GM21825 (cell line): ENCODE data around the gene PHF19.

Source experiments
- ATAC-seq: cut with Tn5 transposase; IDR thresholded peaks from one replicate; pipeline ENCODE4 v1.9.1; 2021; ENCODE audit warnings: mild to moderate bottlenecking, moderate library complexity; ENCODE audit not compliant: unreplicated experiment

PHF19 gene

DNA sequence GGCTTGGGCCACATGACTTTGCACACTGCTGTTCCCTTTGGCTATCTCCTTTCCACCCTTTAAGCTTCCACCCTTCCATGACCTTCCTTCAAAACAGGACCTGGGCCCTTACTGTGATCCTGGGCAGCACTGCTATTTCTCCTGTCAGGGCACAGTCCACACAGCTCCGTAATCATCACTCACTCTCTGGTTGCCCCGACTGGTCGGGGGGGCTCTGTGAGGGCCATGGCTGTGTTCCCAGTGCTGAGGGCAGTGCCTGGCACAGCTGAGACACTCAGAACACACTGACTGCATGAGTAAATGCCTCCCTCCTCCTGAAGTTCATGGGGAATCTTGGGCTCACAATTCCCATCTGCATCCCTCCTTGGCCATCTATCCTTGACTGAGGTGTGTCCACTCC, 37.4 kb upstream of the PHF19 start:
- no peak for ATAC-seq

DNA sequence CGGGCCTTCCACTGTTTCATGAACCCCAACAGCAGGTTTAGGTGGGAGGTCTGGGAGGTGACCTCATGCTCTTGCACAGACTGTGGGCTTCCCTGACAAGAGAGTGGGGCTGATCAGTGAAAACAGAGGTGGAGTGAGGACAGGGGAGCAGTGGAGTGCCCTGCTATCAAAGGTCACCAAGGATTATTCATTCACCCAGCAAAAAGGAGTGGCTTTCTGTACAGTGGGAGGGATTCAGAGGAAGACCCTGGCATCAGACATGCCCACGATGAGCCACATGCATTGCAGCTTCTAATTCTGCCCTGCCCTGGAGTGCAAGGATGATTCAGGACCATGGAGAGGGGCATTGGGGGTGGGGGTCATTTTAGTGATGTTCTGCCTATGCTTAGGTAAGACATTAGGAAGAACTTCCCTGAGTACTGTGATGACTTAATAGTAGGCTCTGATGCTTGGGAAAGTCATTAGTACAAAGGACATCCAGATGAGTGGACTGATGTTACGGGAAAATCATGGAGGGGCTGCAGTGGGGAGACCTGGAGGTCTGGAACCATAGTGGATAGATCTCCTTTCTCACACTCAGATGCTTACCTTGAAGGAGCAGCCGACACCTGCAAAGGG, 36.8 kb upstream of the PHF19 start:
- no peak for ATAC-seq

DNA sequence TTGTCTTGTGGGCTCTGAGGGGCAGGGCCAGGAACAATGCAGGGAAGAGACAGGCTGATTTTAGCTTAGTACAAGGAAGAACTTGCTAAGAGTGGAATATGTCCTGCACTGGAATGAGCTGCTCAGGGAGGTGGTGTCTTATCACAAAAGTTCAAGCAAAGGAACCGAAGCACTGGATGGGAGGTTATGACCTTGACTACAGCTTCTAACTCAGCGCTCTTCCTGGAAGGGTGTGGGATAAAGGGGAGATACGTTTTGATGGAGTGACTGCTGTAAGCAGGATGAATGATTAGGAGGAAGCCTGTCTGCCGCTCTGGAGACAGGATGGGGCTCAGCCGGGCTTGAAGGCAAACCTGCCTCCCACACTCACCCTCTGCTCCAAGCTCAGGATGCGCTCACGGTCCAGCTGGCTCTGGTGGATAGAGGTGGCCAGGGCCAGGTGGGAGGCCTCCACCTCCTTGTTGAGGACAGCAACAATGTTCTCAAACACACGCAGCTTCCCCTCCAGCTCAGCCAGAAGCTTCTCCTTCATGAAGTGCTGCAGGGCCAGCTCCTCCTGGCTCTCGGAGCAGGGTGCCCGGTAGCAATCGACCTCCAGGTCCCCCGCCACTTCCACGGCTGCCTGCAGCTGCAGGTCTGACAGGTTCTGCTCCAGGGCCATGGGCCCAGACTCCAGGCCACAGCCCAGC, 36.1 kb upstream of the PHF19 start:
- ATAC-seq, result no peak

DNA sequence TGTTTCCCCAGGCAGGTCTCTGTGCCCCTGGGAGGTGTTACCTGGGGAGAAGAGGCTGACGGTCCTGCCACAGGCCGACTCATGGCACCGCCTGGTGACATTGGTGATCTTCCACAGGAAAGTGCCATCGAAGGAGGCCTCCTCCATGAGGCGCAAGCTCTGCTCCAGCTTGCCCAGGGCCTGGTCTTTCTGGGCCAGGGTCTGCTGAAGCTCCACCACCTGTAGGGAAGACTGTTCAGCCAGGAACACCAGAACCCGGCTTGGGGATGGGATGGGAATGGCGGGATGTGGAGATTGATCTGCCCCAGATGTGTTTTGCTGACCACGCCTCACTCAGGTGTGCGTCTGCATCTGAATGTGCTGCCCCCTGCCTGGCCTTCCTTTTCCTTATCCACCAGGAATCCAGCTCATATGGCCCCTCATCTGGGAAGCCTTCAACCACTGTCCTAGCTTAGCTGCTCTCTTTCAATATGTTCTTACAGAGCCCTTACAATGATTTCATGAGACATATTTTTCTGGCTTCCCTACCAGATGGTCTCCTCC, 34.4 kb upstream of the PHF19 start:
- no peak for ATAC-seq

DNA sequence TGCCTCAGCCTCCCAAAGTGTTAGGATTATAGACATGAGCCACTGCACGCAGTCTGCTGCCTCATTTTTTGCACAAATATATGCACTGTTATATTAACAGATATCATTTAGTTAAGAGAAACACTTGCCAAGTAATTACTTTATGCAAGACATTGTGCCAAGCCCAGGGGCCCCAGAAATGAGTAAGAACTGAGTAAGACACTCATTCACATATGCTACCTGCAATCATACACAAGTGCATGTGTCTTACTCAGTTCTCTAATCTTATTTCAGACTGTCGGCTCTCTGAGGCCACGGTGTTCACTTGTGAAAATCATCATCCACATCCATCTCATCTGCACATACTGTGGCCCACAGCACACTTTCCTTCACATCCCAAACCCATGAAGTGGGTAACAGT, 33.7 kb upstream of the PHF19 start:
- no peak for ATAC-seq

DNA sequence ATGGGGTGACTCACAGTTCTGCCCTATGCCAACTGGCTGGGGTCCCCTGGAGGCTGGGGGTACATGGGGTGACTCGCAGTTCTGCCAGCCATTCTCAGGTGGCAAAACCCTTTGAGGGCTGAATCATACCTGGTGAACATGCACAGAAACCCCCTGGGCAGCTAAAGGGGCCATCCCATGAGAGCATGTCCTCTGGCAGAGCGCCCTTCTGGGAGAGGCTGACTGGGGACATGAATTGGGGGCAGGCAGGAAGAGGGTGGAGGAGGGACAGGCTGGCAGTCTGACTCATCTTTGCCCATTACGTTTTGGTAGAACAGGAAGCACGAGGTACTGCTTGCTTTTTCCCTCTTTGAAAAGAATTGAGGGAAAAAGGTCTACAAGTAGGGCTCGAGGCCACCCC, 32.9 kb upstream of the PHF19 start:
- no peak for ATAC-seq

DNA sequence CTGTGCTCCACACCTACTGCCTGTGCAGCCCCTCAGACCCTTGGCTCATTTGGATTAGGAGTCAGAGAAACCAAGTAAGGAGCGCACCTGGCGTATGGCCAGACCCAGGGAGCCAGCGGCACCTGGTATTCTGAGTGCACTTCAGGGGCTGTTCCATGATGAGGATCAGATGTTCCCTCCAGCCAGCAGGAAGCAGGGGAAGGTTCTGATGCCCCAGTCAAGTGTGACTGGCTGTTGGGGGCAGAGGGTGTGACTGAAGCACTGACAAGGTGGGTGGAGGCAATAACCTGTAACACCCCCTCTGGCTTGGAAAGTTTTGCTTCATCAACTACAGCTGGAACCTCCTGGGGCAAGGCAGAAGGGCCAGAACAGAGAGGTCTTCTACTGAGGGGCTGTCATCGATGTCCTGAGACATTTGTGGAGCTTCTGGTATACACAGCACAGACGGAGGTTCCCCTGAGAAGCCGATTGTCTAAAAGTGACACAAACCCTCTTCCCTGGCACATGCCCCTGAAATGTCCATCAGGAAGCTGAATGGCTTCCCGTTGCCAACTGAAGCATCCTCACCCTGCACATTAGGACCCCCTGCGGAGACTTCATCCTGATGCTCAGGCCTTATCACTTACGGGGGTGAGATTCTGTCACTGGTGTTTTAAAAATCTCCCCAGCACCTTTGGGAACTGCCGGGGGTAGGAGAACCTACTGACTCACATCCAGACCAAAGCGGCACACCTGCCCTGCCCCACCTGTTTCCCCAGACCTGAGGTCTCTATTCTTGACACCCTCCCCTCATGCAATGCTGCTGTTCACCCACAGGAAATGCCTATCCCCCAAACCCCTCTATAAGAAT, 28.6 kb upstream of the PHF19 start:
- no peak for ATAC-seq

DNA sequence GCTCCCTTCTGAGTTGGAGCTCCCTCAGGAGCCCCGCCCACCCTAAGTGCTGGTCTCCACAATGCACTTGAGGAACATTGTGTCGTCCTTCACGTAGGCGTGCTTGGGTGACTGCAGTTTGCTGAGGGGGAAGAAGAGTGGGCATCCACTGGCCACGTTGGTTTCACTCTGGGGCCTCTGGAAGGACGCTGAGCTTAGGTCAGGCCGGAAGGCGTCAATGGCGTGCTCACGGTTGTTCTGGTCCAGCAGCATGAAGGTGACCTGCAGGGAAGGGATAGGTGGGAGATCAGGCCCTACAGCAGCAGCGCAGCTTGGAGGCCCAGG, 28.0 kb upstream of the PHF19 start:
- no peak for ATAC-seq

DNA sequence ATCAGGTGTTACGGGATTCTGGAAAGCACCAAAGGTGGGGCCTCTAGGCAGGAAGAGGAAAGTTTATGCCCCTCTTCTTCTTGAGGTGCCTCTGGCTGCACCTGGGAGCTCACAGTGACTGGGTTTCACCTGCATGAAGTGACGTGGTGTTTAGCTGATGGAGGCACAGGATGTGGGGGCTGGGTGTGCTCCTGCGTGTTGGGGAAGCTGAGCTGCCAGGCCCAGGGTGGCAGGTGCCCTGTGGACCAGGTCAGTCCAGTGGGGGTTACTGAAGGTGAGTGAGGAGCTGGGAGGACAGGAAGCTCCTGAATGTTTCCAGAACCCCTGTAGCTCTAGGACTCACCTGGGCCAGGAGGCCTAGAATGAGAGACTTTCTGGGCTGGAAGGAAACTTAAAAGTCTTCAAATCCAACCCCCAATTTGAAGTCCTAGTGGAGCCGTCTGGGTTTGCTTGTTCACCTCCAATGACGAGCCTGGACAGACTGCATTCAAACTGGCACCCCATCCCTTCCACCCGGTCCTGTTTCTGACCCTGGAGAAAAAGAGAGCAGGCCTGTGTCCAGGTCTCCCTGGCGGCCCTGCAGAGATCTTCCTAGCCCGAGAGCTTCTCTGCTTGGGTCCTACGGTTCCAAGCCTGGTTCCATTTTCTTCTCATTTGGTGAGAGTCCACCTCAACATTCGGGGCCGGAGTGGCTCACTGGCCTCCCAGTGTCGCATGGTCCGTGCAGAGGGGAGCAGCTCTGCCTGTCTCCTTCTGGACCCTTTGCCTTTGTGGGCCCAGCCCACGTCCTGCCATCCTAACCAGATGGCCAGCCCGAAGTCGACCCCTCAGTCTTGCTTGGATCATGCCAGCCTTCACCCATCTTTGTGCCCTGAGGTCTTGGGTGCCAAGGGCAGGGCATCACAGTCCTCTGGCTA, 27.3 kb upstream of the PHF19 start:
- no peak for ATAC-seq

DNA sequence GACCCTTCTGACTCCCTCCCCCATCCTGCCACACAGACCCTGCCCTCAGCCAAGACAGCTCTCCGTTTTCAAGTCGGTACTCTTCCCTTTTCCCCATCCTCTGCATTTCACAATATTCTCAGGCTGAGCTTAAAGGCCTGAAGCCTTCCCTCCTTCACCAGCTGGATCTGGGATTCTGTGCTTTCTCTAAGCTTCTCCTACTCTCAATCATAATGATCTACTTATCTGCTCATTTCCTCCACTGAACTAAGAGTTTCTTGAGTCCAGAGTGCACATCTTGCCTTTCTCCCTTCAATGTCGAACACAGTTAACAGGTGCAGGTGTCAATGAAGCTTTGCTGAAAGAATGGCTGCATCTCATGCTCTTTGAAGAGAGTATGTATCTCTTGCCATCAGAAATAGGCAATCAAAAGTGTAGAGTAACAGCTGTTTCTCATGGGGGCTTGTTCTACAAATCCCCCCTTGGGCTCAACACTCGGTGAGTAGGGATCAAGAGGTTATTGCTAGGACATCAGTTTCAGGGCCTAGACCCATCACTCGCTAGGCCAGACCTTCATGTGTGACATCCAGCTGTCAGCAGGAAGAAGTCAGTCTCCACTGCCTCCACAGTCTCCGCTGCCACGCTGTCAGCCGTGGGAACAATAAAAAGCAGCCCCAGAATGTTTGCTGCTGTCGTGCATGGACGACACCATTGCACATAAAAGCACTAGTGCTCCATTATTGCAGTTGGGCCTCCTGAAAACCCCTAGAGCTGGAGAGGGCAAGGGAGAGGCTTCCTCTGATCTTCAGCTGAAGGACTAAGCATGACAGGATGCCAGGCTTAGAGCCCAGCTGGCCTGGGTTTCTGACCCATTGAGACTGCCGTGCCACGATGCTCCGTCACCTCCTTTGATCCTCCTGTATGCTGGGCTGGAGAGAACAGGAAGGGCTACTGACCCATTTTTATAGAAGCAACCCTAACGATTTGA, 25.9 kb upstream of the PHF19 start:
- no peak for ATAC-seq

DNA sequence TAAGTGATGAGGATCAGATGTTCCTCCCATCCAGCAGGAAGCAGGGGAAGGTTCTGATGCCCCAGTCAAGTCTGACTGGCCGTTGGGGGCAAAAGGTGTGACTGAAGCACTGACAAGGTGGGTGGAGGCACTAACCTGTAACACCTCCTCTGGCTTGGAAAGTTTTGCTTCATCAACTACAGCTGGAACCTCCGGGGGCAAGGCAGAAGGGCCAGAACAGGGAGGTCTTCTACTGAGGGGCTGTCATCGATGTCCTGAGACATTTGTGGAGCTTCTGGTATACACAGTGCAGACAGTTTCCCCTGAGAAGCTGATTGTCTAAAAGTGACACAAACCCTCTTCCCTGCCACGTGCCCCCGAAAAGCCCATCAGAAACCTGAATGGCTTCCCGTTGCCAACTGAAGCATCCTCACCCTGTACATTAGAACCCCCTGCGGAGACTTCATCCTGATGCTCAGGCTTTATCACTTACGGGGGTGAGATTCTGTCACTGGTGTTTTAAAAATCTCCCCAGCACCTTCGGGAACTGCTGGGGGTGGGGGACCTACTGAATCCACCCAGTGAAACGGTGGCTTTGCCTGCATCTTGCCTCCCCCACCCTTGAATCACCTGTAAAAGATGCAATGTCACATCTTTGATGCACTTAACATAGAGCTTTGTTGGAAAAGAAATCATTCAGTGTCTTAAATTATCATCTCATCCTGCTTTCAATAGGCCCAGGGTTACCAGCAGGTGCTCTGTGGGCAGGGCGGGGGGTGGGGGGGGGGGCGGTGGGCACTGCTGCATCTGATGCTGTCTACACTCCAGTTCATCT, 25.0 kb upstream of the PHF19 start:
- ATAC-seq, result no peak

DNA sequence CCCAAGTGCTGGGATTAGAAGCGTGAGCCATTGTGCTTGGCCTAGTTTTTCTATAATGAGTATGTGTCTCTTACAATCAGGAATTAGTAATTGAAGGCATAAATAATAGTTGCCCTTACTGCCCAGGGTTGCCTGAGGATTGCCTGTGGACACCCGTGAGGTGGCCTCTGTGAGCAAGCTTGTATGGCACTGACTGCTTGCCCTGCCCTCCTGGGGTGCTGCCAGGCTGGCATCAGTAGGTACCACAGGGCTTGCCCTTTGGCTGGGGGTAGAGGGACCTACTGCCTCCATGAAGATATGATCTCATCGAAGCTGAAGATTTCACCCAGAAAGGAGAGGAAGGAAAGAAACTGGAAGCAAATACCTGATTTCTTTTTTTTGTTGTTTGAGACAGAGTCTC, 23.8 kb upstream of the PHF19 start:
- no peak for ATAC-seq

DNA sequence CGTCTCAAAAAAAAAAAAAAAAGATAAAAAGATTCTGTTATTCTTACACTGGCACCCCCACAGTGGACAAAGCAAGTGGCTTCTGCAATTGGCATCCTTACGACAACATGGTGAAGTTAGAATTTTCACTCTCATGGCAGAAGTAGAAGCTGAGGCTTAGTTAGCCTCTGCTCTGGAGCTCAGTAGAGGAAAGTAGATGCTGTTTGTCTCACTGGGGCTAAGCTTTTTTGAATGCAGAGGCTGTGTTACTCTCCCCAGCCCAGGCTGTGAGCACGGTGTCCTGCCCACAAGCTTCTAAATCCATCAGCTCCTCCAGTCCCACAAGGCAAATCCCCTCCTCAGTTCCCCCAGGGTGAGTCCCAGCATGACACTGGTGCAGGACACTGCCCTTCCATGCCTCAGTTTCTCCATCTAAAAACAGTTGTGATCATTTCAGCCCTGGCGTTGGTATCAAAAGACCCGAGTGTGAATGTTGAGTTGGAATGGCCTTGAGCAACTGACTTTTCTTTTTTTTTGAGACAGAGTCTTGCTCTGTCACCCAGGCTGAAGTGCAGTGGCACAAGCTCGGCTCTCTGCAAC, 22.6 kb upstream of the PHF19 start:
- ATAC-seq, result no peak

DNA sequence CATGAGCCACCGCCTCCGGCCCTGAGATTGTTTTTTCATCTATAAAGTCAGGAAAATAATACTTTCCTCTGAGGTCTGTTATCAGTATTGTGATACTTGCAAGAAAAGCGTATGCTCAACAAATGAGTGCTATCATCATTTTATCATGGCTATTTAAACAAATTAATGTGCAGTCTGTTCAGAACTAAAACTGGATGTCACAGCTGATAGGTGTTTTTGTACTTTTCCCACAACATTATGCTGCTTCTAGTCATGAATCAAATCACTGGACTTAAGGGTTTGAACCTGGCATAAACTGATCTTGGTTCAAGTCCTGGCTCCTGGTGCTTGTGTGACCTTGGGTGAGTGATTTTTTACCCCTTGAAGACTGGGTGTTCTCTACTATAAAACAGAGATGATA, 21.4 kb upstream of the PHF19 start:
- ATAC-seq, result no peak

DNA sequence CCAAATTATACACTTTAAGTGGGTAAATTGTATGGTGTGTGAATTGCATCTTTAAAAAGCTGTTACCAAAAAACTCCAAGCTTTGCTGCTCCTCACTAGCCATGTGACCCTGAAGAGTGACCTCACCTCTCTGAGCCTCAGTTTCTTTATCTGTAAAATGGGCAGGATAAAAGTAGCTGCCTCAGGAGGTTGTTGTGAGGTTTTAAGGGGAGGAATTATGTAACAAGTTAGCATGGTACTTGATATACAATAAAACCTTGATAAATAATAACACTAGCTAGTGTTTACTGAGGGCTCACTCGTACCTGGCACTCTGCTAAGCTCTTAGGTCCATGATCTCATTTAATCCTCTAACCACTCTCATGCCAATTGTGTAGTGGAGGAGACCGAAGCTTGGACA, 19.0 kb upstream of the PHF19 start:
- no peak for ATAC-seq

DNA sequence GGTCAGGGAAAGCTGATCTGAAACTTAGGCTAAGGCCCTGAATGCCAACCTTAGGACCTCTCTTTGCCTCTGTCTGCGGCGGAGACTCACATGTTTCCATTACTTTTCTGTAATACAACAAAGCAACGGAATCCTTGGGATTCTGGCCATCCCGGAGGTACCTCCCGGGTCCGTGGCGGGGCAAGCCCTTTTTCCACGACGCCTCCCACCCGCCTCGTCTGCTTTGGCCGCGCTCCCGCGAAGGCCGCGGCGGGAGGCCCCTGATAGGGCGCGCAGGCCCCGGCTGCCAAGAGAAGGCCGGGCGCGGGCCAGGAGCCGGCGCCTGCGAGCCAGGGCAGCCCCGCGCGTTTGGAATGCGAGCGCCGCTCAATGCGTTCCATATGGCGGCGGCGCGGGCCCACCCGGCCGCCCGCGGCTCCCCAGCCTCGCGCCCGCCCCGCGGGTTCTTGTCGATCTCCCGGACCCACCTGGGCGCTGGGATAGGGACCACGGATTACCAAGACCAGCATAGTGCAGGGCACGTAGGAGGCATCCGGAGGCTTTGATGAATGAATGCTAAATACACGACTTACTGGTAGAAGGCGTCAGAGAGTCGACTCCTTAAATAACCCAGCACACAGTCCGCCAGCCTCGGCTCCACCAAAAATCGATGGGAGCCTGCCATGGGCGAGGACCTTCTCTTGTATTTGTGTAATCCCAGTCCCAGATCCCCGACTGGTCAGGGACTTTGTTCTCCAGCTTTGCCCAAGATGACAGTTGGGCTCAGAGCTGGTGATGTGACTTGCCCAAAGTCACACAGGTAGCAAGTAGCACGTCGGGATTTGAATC, 17.5 kb upstream of the PHF19 start:
- ATAC-seq, result no peak

DNA sequence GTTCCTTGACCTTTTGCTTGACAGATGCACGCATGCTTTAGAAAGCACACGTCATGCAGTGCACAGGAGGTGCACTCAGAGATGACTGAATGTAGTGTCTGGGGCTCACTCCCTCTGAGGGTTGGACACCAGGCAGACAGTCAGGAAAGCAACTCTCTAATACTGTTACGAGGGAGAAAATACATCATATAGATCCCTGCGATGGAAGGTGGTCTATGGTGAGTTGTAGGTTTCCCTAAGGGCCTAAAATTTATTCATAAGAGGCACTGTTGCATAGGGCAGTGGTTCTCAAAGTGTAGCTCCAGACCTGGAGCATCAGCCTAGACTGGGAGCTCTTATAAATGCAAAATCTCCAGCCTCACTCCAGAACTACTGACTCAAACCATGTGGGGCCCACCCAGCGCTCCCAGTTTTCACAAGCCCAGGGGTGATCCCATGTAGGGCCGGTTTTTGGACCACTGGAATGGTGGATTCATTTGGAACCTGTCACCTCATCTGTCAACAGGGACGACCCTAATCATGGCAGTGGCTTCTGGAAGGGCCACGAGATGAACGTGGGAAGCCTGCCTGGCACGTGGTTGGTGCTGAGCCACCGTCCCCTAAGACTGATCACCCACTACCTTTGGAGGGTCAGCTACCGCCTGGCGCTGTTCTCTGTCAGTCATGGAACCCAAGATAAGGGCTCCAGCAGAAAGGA, 16.8 kb upstream of the PHF19 start:
- no peak for ATAC-seq
